ENCODE measurements around the gene RXYLT1. TPM values are rescaled to one million over a fixed set of nuclear protein-coding genes. Genes with fewer than 3 reads are reported as not detected.

Gene RXYLT1
- polyA plus RNA-seq, 2 of the 4 experiments (the other 2 are of a cell fraction): 34.2 to 59.1 TPM

DNA sequence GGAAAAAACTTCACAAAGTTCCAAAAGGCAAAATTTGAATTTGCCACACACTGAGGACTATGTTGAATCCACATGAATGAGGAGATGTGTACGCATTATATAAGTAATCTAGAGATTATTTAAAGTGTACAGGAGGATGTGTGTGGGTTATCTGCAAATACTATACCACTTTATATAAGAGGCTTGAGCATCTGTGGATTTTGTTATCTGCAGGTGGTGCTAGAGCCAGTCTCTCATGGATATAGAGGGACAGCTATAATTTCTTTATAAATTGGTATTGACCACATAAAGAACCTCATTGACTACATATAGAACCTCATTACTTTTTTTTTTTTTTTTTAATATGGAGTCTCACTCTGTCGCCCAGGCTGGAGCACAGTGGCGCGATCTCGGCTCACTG lies 32.2 kb upstream of the RXYLT1 start:
- WGBS (ENCODE audit: missing lambda C conversion rate): 80% methylated on average over 5 of the region's 5 CpGs
- no peak for ATAC-seq
- H3K9me3 ChIP-seq: no peaks in the 10 kb centered on the region
- ChIA-PET CTCF (no interaction called here), POLR2A (no interaction called here)
- no peak overlapping the region for H3K27ac ChIP-seq
- no peak for TF ChIP-seq FOSB (CRISPR knock-in tag; IDR thresholded peaks at IDR 0.05)
- TF ChIP-seq, protein P1, sequence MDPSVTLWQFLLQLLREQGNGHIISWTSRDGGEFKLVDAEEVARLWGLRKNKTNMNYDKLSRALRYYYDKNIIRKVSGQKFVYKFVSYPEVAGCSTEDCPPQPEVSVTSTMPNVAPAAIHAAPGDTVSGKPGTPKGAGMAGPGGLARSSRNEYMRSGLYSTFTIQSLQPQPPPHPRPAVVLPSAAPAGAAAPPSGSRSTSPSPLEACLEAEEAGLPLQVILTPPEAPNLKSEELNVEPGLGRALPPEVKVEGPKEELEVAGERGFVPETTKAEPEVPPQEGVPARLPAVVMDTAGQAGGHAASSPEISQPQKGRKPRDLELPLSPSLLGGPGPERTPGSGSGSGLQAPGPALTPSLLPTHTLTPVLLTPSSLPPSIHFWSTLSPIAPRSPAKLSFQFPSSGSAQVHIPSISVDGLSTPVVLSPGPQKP (IDR thresholded peaks at IDR 0.05; ENCODE audit: low read depth, low read length): no peak
- no peak for TF ChIP-seq TFCP2L1 (CRISPR knock-in tag; IDR thresholded peaks at IDR 0.05)
- DNase-seq (ENCODE audit: low read depth in 1 of 2, low spot score in 1 of 2): no peak
- H3K4me2 ChIP-seq: no peak overlapping the region
- no peaks in the 10 kb centered on the region for H3K4me1 ChIP-seq
- FAIRE-seq: peak; percentile 13
- H3K4me3 ChIP-seq: no peak overlapping the region

DNA sequence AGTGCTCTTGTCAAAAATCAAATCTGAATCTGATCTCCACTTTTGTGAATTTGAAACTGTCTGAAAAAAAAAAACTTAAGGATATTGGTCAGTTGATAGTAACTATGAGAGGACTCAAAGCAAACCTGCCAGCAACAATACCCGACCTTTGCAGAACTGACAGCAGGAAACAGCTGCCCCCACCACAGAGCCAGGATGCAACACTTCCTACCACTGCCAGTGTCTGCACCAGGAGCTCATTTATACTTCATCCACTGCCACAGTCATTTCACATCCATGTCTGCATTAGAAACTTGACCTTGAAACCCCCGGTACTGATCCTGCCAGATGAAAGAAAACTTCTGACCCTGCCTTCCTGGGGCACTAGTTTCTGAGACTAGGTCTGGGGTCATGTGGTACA lies 27.4 kb upstream of the RXYLT1 start:
- FAIRE-seq (no peak), ATAC-seq (no peak), DNase-seq (ENCODE audit: low read depth in 1 of 2, low spot score in 1 of 2) (no peak)
- TF ChIP-seq HMGXB4 (CRISPR knock-in tag; IDR thresholded peaks at IDR 0.05; ENCODE audit: borderline replicate concordance): no peak
- TF ChIP-seq ZNF302 (CRISPR knock-in tag; IDR thresholded peaks at IDR 0.05): no peak
- TF ChIP-seq BHLHE40 (IDR thresholded peaks at IDR 0.05; ENCODE audit: low read depth, low read length): no peak
- TF ChIP-seq SMC3 (IDR thresholded peaks at IDR 0.05): no peak
- TF ChIP-seq HOXA7 (CRISPR knock-in tag; IDR thresholded peaks at IDR 0.05): no peak
- no peak for TF ChIP-seq GATA3 (IDR thresholded peaks at IDR 0.05; ENCODE audit: borderline replicate concordance)
- TF ChIP-seq, protein P2, sequence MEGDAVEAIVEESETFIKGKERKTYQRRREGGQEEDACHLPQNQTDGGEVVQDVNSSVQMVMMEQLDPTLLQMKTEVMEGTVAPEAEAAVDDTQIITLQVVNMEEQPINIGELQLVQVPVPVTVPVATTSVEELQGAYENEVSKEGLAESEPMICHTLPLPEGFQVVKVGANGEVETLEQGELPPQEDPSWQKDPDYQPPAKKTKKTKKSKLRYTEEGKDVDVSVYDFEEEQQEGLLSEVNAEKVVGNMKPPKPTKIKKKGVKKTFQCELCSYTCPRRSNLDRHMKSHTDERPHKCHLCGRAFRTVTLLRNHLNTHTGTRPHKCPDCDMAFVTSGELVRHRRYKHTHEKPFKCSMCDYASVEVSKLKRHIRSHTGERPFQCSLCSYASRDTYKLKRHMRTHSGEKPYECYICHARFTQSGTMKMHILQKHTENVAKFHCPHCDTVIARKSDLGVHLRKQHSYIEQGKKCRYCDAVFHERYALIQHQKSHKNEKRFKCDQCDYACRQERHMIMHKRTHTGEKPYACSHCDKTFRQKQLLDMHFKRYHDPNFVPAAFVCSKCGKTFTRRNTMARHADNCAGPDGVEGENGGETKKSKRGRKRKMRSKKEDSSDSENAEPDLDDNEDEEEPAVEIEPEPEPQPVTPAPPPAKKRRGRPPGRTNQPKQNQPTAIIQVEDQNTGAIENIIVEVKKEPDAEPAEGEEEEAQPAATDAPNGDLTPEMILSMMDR (IDR thresholded peaks at IDR 0.05): no peak
- TF ChIP-seq EHMT2 (IDR thresholded peaks at IDR 0.05; ENCODE audit: low read depth): no peak
- TF ChIP-seq HOXB5 (CRISPR knock-in tag; IDR thresholded peaks at IDR 0.05): no peak
- TF ChIP-seq, protein P3, sequence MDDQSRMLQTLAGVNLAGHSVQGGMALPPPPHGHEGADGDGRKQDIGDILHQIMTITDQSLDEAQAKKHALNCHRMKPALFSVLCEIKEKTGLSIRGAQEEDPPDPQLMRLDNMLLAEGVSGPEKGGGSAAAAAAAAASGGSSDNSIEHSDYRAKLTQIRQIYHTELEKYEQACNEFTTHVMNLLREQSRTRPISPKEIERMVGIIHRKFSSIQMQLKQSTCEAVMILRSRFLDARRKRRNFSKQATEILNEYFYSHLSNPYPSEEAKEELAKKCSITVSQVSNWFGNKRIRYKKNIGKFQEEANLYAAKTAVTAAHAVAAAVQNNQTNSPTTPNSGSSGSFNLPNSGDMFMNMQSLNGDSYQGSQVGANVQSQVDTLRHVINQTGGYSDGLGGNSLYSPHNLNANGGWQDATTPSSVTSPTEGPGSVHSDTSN (IDR thresholded peaks at IDR 0.05): no peak
- TF ChIP-seq NPAS2 (CRISPR knock-in tag; IDR thresholded peaks at IDR 0.05; ENCODE audit: borderline replicate concordance): no peak
- no peak for TF ChIP-seq RFX5 (IDR thresholded peaks at IDR 0.05)
- Histone ChIP-seq H3K27ac (no peak overlapping the region), H3K4me1 (no peaks in the 10 kb centered on the region), H3K9me3 (no peaks in the 10 kb centered on the region), H3K4me3 (no peak overlapping the region), H3K4me2 (no peak overlapping the region)
- 43% methylated on average over 2 of the region's 2 CpGs for WGBS (ENCODE audit: missing lambda C conversion rate)
- CTCF ChIA-PET: interaction anchor here (1.4 kb wide), 1 partner anchor 50 kb away, joined by 3 read pairs; no protein-coding TSS in a partner anchor
- POLR2A ChIA-PET: no interaction called here

- Histone ChIP-seq H3K4me2 (no peak overlapping the region), H3K9me3 (no peaks in the 10 kb centered on the region), H3K4me3 (no peak overlapping the region), H3K27ac (no peak overlapping the region), H3K4me1 (no peaks in the 10 kb centered on the region)
- no peak for TF ChIP-seq CBX2 (IDR thresholded peaks at IDR 0.05; ENCODE audit: borderline replicate concordance, low read depth)
- TF ChIP-seq KDM1A (IDR thresholded peaks at IDR 0.05; ENCODE audit: low read depth): no peak
- no peak for TF ChIP-seq SREBF2 (IDR thresholded peaks at IDR 0.05)
- no peak for TF ChIP-seq MAX (IDR thresholded peaks at IDR 0.05)
- no peak for TF ChIP-seq CBX8 (IDR thresholded peaks at IDR 0.05)
- TF ChIP-seq NFE2L2 (conservative IDR thresholded peaks at IDR 0.05; ENCODE audit: low read length): no peak
- TF ChIP-seq, protein P3 (IDR thresholded peaks at IDR 0.05): no peak
- TF ChIP-seq HOXB13 (CRISPR knock-in tag; IDR thresholded peaks at IDR 0.05; ENCODE audit: low read depth): no peak
- TF ChIP-seq CHD2 (IDR thresholded peaks at IDR 0.05; ENCODE audit: low read length, partially characterized antibody): no peak
- TF ChIP-seq NPAS2 (CRISPR knock-in tag; IDR thresholded peaks at IDR 0.05; ENCODE audit: borderline replicate concordance): no peak
- no peak for TF ChIP-seq GATA3 (IDR thresholded peaks at IDR 0.05; ENCODE audit: borderline replicate concordance)
- no peak for ATAC-seq
- FAIRE-seq: no peak
- POLR2A ChIA-PET: no interaction called here
- 47% methylated on average over 2 of the region's 2 CpGs for WGBS (ENCODE audit: missing lambda C conversion rate)
- CTCF ChIA-PET: interaction anchor here (0.6 to 1.4 kb wide), 2 partner anchors 49 to 472 kb away, joined by 3 read pairs; no protein-coding TSS in a partner anchor
- no peak for DNase-seq (ENCODE audit: low read depth in 1 of 2, low spot score in 1 of 2)
Observed at GRCh38 chr12:63752841-63753240, 26.9 kb upstream of the RXYLT1 start.

All from A549 (cell line).